H1 (cell line): ENCODE results near the gene KLK6. TPM values are rescaled to one million over a fixed set of nuclear protein-coding genes. Genes with fewer than 3 reads are reported as not detected.

Source experiments
- CTCF ChIA-PET: fragments of 300-600 bp; sonication (Branson Sonifier 250); formaldehyde crosslinking; loops from one replicate; lab custom pipeline; 2021; ENCODE audit not compliant: partially characterized antibody; lab: Charles Lee
- POLR2A ChIA-PET: fragments of 300-600 bp; sonication (Branson Sonifier 250); formaldehyde crosslinking; loops from one replicate; lab custom pipeline; 2021; ENCODE audit warnings: inconsistent platforms; ENCODE audit not compliant: partially characterized antibody; lab: Charles Lee
- DNase-seq, 2 experiments: peaks; one replicate each; pipeline versions ENCODE4 v3.0.0 to v3.0.0-alpha.2; 2010 to 2022; ENCODE audit warnings: low spot score in 2 of 2, low read depth in 1 of 2, mixed read lengths in 1 of 2
- FAIRE-seq: peaks from 2 replicates; lab custom pipeline; 2011; peaks lifted over from hg19 to GRCh38; lab: Jason Lieb, UNC
- H2AFZ ChIP-seq: 2 replicates; pipeline ENCODE4 v1.8.1; 2012; ENCODE audit warnings: low read length, inconsistent platforms
- H2AK5ac ChIP-seq: 2 replicates; pipeline ENCODE4 v1.6.1; 2013; ENCODE audit warnings: low read depth, low read length
- H2BK120ac ChIP-seq: replicated peaks from 2 replicates; pipeline ENCODE3; 2013; ENCODE audit warnings: low read depth, low read length, inconsistent platforms
- H2BK12ac ChIP-seq: 2 replicates; pipeline ENCODE4 v1.6.1; 2013; ENCODE audit warnings: low read depth, low read length
- H2BK15ac ChIP-seq: 2 replicates; pipeline ENCODE4 v1.6.1; 2013; ENCODE audit warnings: low read length
- H2BK20ac ChIP-seq: 2 replicates; pipeline ENCODE4 v1.6.1; 2013; ENCODE audit warnings: low read length
- H2BK5ac ChIP-seq: 2 replicates; pipeline ENCODE4 v1.6.1; 2013; ENCODE audit warnings: low read depth, low read length
- H3K14ac ChIP-seq: 2 replicates; pipeline ENCODE4 v1.6.1; 2013; ENCODE audit warnings: inconsistent platforms; ENCODE audit not compliant: insufficient read length
- H3K18ac ChIP-seq: 2 replicates; pipeline ENCODE4 v1.6.1; 2013; ENCODE audit warnings: low read length; ENCODE audit errors: extremely low read depth
- H3K23ac ChIP-seq: 2 replicates; pipeline ENCODE4 v1.6.1; 2013; ENCODE audit warnings: inconsistent platforms; ENCODE audit not compliant: insufficient read length
- H3K23me2 ChIP-seq: 2 replicates; pipeline ENCODE4 v1.6.1; 2013; ENCODE audit warnings: low read depth, low read length
- H3K27ac ChIP-seq: 2 replicates; pipeline ENCODE4 v1.6.1; 2011; ENCODE audit warnings: low read depth, low read length, inconsistent platforms
- H3K27me3 ChIP-seq, 4 experiments: replicated peaks in 1 of 4; 1 replicate in 1 of 4; 2 replicates in 3 of 4; pipeline versions ENCODE4 v1.6.1 to v1.8.1; 2011 to 2013; ENCODE audit warnings: low read length in 3 of 4, mild to moderate bottlenecking in 3 of 4, inconsistent platforms in 2 of 4, mixed read lengths in 2 of 4, moderate library complexity in 1 of 4; ENCODE audit not compliant: control insufficient read depth in 3 of 4, insufficient read depth in 3 of 4; ENCODE audit errors: extremely low read depth in 1 of 4
- H3K36me3 ChIP-seq, 4 experiments: 2 replicates each; pipeline versions ENCODE4 v1.6.1 to v1.8.1; 2011 to 2013; ENCODE audit warnings: mild to moderate bottlenecking in 4 of 4, low read length in 3 of 4, moderate library complexity in 2 of 4, control low read depth in 1 of 4, inconsistent platforms in 1 of 4; ENCODE audit not compliant: insufficient read depth in 4 of 4, control insufficient read depth in 2 of 4
- H3K4ac ChIP-seq: replicated peaks from 2 replicates; pipeline ENCODE3; 2013; ENCODE audit warnings: low read length, low read depth, mixed read lengths, inconsistent platforms; ENCODE audit not compliant: insufficient read length
- H3K4me1 ChIP-seq, 4 experiments: replicated peaks in 1 of 4; 1 replicate in 1 of 4; 2 replicates in 3 of 4; pipeline versions ENCODE4 v1.6.1 to v1.8.1; 2011 to 2013; ENCODE audit warnings: low read length in 3 of 4, inconsistent platforms in 2 of 4, mixed read lengths in 1 of 4; ENCODE audit not compliant: insufficient read depth in 4 of 4, control insufficient read depth in 3 of 4
- H3K4me2 ChIP-seq, 2 experiments: 2 replicates each; pipeline versions ENCODE4 v1.6.1 to v1.8.1; 2011 to 2013; ENCODE audit warnings: low read depth in 2 of 2, low read length in 2 of 2, control low read depth in 1 of 2, inconsistent platforms in 1 of 2, mild to moderate bottlenecking in 1 of 2; ENCODE audit not compliant: insufficient read depth in 1 of 2
- H3K4me3 ChIP-seq, 4 experiments: fragments of 200-600, 300-600 bp in 1 of 4; sonication (generic), shearing (Covaris generic), sonication (Bioruptor Twin) in 1 of 4; 2 replicates each; pipeline versions ENCODE4 v1.5.1 to v1.8.1; 2011 to 2016; ENCODE audit warnings: low read length in 4 of 4, low read depth in 3 of 4, control low read depth in 2 of 4, inconsistent platforms in 2 of 4, mild to moderate bottlenecking in 2 of 4, mixed read lengths in 1 of 4, moderate library complexity in 1 of 4; ENCODE audit not compliant: insufficient read depth in 2 of 4; ENCODE audit errors: extremely low read depth in 1 of 4
- H3K56ac ChIP-seq: replicated peaks from 2 replicates; pipeline ENCODE3; 2013; ENCODE audit warnings: low read depth, mild to moderate bottlenecking, mixed read lengths, low read length, inconsistent platforms; ENCODE audit not compliant: insufficient read length
- H3K79me1 ChIP-seq: 2 replicates; pipeline ENCODE4 v1.6.1; 2013; ENCODE audit warnings: low read depth, low read length, control low read depth
- H3K79me2 ChIP-seq, 2 experiments: 2 replicates each; pipeline versions ENCODE4 v1.6.1 to v1.8.1; 2012 to 2013; ENCODE audit warnings: low read length in 2 of 2, mild to moderate bottlenecking in 2 of 2, inconsistent platforms in 1 of 2; ENCODE audit not compliant: insufficient read depth in 2 of 2, control insufficient read depth in 1 of 2
- H3K9ac ChIP-seq, 4 experiments: replicated peaks in 1 of 4; 1 replicate in 1 of 4; 2 replicates in 3 of 4; pipeline versions ENCODE4 v1.6.1 to v1.8.1; 2011 to 2013; ENCODE audit warnings: low read depth in 3 of 4, low read length in 3 of 4, control low read depth in 2 of 4, mild to moderate bottlenecking in 2 of 4, moderate library complexity in 2 of 4, inconsistent platforms in 1 of 4; ENCODE audit errors: extremely low read depth in 1 of 4
- H3K9me3 ChIP-seq, 2 experiments: 2 replicates each; pipeline versions ENCODE4 v1.6.1 to v1.8.1; 2012 to 2013; ENCODE audit warnings: mild to moderate bottlenecking in 2 of 2, moderate library complexity in 2 of 2, control low read depth in 1 of 2, inconsistent platforms in 1 of 2, low read depth in 1 of 2, low read length in 1 of 2, mixed read lengths in 1 of 2; ENCODE audit not compliant: insufficient read depth in 2 of 2
- H4K20me1 ChIP-seq, 2 experiments: replicated peaks in 1 of 2; 2 replicates each; pipeline versions ENCODE3 to v1.8.1; 2011 to 2013; ENCODE audit warnings: inconsistent platforms in 2 of 2, low read length in 2 of 2, mild to moderate bottlenecking in 1 of 2; ENCODE audit not compliant: insufficient read depth in 2 of 2, control insufficient read depth in 1 of 2
- H4K5ac ChIP-seq: 2 replicates; pipeline ENCODE4 v1.6.1; 2013; ENCODE audit warnings: low read length, low read depth, mixed read lengths, inconsistent platforms; ENCODE audit not compliant: insufficient read length
- H4K8ac ChIP-seq: 2 replicates; pipeline ENCODE4 v1.8.0; 2013; ENCODE audit warnings: mild to moderate bottlenecking, moderate library complexity, low read length, inconsistent platforms; ENCODE audit not compliant: insufficient read depth; ENCODE audit errors: extremely low read depth
- H4K91ac ChIP-seq: replicated peaks from 2 replicates; pipeline ENCODE3; 2013; ENCODE audit warnings: low read length, mixed read lengths, inconsistent platforms; ENCODE audit not compliant: insufficient read length
- BACH1 ChIP-seq: IDR thresholded peaks from 2 replicates; pipeline ENCODE4 v1.6.1; 2012; ENCODE audit warnings: low read length, improper control_type of control experiment
- BCL11A ChIP-seq, 2 experiments: IDR thresholded peaks; one replicate each; pipeline ENCODE4 v1.6.1; 2011; ENCODE audit warnings: low read depth in 2 of 2, low read length in 2 of 2, mild to moderate bottlenecking in 2 of 2
- CHD1 ChIP-seq: IDR thresholded peaks from 2 replicates; pipeline ENCODE4 v1.6.1; 2012; ENCODE audit warnings: low read depth, low read length, improper control_type of control experiment
- CREB1 ChIP-seq: IDR thresholded peaks from 2 replicates; pipeline ENCODE4 v1.6.1; 2012; ENCODE audit warnings: inconsistent platforms
- KDM4A ChIP-seq: IDR thresholded peaks from one replicate; pipeline ENCODE4 v1.7.1; 2012; ENCODE audit warnings: low read depth, mild to moderate bottlenecking, moderate library complexity, low read length, inconsistent platforms; ENCODE audit not compliant: severe bottlenecking
- POU5F1 ChIP-seq: IDR thresholded peaks from 2 replicates; pipeline ENCODE4 v1.6.1; 2011; ENCODE audit warnings: low read depth, mild to moderate bottlenecking, low read length, moderate library complexity
- RAD21 ChIP-seq, 2 experiments: IDR thresholded peaks in 1 of 2; conservative IDR thresholded peaks in 1 of 2; 2 replicates each; pipeline ENCODE4 v1.6.1; 2011; ENCODE audit warnings: low read depth in 2 of 2, low read length in 2 of 2, improper control_type of control experiment in 1 of 2, inconsistent platforms in 1 of 2, mild to moderate bottlenecking in 1 of 2, moderate library complexity in 1 of 2
- WGBS, 2 experiments: shearing (Covaris generic) in 1 of 2; methylation state at CpG; one replicate each; pipeline versions ENCODE4 v1.1.6 to v1.1.7; 2013 to 2015; ENCODE audit warnings: low lambda C conversion rate in 2 of 2, mixed read lengths in 2 of 2, inconsistent platforms in 1 of 2, low coverage in 1 of 2, missing lambda C conversion rate in 1 of 2; ENCODE audit not compliant: insufficient replicate concordance in 2 of 2, insufficient coverage in 1 of 2, insufficient read length in 1 of 2; ENCODE audit errors: extremely low coverage in 1 of 2, missing lambda C conversion rate in 1 of 2; 5-methylcytosine and 5-hydroxymethylcytosine counted together
- polyA plus RNA-seq, 7 experiments: library from polyadenylated mRNA; depleted of rRNA in 3 of 7; stranded (reverse) in 5 of 7; unstranded in 2 of 7; fragments of >200 nt in 5 of 7; fragments of 200-250 nt in 2 of 7; gene quantifications; 1 replicate in 5 of 7; 2 replicates in 1 of 7; 4 replicates in 1 of 7; pipeline versions ENCODE4 v1.2.1 to v1.2.3, GENCODE V29; 2011 to 2013; ENCODE audit warnings: missing spikeins in 2 of 7, mixed read lengths in 2 of 7
- total RNA-seq: library from RNA; stranded (reverse); fragmentation: NEBNext Ultra II Directional; extraction: Animal tissue kit (Norgen Biotek cat#: 25700); gene quantifications from 2 replicates; pipeline ENCODE4 v1.2.1, GENCODE V29; 2021

The KLK6 gene
- total and polyA plus RNA-seq, 2 of the 8 experiments (the other 6 are each of a cell fraction or from before 2014, with no cell fraction given), result 0.69 to 3.2 TPM

GRCh38 chr19:50926144-50926543, 43.2 kb downstream of the KLK6 start:
- Histone ChIP-seq H2BK5ac (no peak overlapping the region), H3K36me3 (no peaks in the 10 kb centered on the region), H4K91ac (no peak overlapping the region), H3K23me2 (no peaks in the 10 kb centered on the region), H3K4me3 (no peak overlapping the region), H3K9ac (no peak overlapping the region), H3K9me3 (no peaks in the 10 kb centered on the region), H3K4me1 (peaks cover 0 to 7% (median 5%) of the 10 kb centered on the region in 4 experiments; a peak in 5 of 7 replicates), H2BK12ac (no peak overlapping the region), H3K79me2 (no peaks in the 10 kb centered on the region), H4K5ac (no peak overlapping the region), H2AFZ (no peak overlapping the region), H3K27ac (no peak overlapping the region), H2BK20ac (no peak overlapping the region), H3K27me3 (0 out of 7 replicates have a peak, but pooled peaks cover 0 to 2% (median under 1%) of the 10 kb centered on the region in 4 experiments), H3K18ac (no peak overlapping the region), H3K4me2 (no peak overlapping the region), H3K56ac (no peak overlapping the region), H4K8ac (no peak overlapping the region), H4K20me1 (no peaks in the 10 kb centered on the region), H3K4ac (no peak overlapping the region), H3K14ac (no peak overlapping the region), H2BK15ac (no peak overlapping the region), H2AK5ac (no peak overlapping the region), H3K23ac (no peak overlapping the region), H3K79me1 (no peaks in the 10 kb centered on the region), H2BK120ac (no peak overlapping the region)
- DNase-seq, result no peak
- no peak for FAIRE-seq
- ChIA-PET POLR2A (interaction anchor here (1.0 to 2.2 kb wide), 2 partner anchors 121 to 130 kb away, joined by 3 to 9 read pairs; no protein-coding TSS in a partner anchor), CTCF (interaction anchor here (1.2 to 7.1 kb wide), 6 partner anchors 24 to 170 kb away, joined by 3 to 36 read pairs (median 4); no protein-coding TSS in a partner anchor)
- 94% methylated on average over 11 of the region's 11 CpGs; no CpG with 5 or more reads in 1 of the 2 experiments for WGBS, 2 experiments
- TF ChIP-seq BACH1 (no peak), BCL11A (IDR thresholded peaks at IDR 0.05; ENCODE audit: low read depth in 2 of 2, low read length in 2 of 2) (no peak), POU5F1 (no peak), RAD21 (IDR thresholded peaks at IDR 0.05 in 1 of 2, conservative IDR thresholded peaks at IDR 0.05 in 1 of 2; ENCODE audit: low read depth in 2 of 2, low read length in 2 of 2) (no peak), KDM4A (no peak), CREB1 (no peak), CHD1 (no peak)
